GM18526 (cell line): ENCODE measurements around the gene HSD17B12.

ENCODE experiments used
- POLR2A ChIP-seq: IDR thresholded peaks from 3 replicates; pipeline ENCODE4 v1.6.1; 2011; ENCODE audit not compliant: insufficient read length; ENCODE audit errors: extremely low read depth

The HSD17B12 gene

GRCh38 chr11:43779306-43779705 lies 98.8 kb downstream of the HSD17B12 start:
- no peak for TF ChIP-seq POLR2A

- no peak for TF ChIP-seq POLR2A
Measured at GRCh38 chr11:43784301-43784700, 103.8 kb downstream of the HSD17B12 start.

- TF ChIP-seq POLR2A, result no peak
Measured at GRCh38 chr11:43784866-43785265, 104.3 kb downstream of the HSD17B12 start.

GRCh38 chr11:43785318-43785717 lies 104.8 kb downstream of the HSD17B12 start:
- no peak for TF ChIP-seq POLR2A

- TF ChIP-seq POLR2A, result no peak
Measured at GRCh38 chr11:43786016-43786415, 105.5 kb downstream of the HSD17B12 start.

GRCh38 chr11:43787824-43788223 lies 107.3 kb downstream of the HSD17B12 start:
- no peak for TF ChIP-seq POLR2A

- TF ChIP-seq POLR2A, result no peak
Measured at GRCh38 chr11:43788421-43788820, 107.9 kb downstream of the HSD17B12 start.

GRCh38 chr11:43789700-43790443 lies 109.3 kb downstream of the HSD17B12 start:
- no peak for TF ChIP-seq POLR2A

GRCh38 chr11:43790444-43790794 lies 109.9 kb downstream of the HSD17B12 start:
- TF ChIP-seq POLR2A, result no peak

GRCh38 chr11:43797337-43797736 lies 116.8 kb downstream of the HSD17B12 start:
- TF ChIP-seq POLR2A, result no peak

- no peak for TF ChIP-seq POLR2A
Measured at GRCh38 chr11:43797866-43798265, 117.3 kb downstream of the HSD17B12 start.

GRCh38 chr11:43802509-43802908 lies 122.0 kb downstream of the HSD17B12 start:
- TF ChIP-seq POLR2A, result no peak

- no peak for TF ChIP-seq POLR2A
Measured at GRCh38 chr11:43803766-43804165, 123.2 kb downstream of the HSD17B12 start.

- no peak for TF ChIP-seq POLR2A
Measured at GRCh38 chr11:43806976-43807375, 126.4 kb downstream of the HSD17B12 start.

- TF ChIP-seq POLR2A, result no peak
Measured at GRCh38 chr11:43810929-43811596, 130.5 kb downstream of the HSD17B12 start.

GRCh38 chr11:43812471-43812870 lies 131.9 kb downstream of the HSD17B12 start:
- TF ChIP-seq POLR2A, result no peak

- no peak for TF ChIP-seq POLR2A
Measured at GRCh38 chr11:43818220-43818619, 137.7 kb downstream of the HSD17B12 start.

GRCh38 chr11:43819926-43820325 lies 139.4 kb downstream of the HSD17B12 start:
- no peak for TF ChIP-seq POLR2A

GRCh38 chr11:43823316-43823715 lies 142.8 kb downstream of the HSD17B12 start:
- no peak for TF ChIP-seq POLR2A
